GM21423 (cell line): Measurements from ENCODE around the gene CERS1.

Experiments
- ATAC-seq: cut with Tn5 transposase; IDR thresholded peaks from one replicate; pipeline ENCODE4 v1.9.1; 2021; ENCODE audit warnings: mild to moderate bottlenecking, moderate library complexity; ENCODE audit not compliant: unreplicated experiment

The CERS1 gene

DNA sequence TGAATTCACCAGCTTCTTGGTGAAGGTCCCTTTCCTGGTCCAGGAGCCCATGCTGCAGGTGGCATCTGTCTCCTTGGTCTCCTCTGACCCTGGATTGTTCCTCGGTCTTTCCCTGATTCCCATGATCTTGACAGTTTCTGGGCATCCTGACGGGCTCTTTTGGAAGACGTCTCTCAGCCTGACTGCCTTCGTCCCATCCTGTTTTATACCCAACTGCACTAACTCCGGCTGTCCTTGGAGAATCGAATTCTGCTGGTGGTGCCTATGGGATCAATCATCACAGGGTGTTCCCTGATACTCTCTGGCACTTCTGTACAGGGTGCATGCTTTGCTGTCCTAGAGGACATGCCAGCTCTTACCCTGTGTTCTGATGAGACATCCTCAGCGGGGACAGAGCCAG lies 19.1 kb downstream of the CERS1 start:
- no peak for ATAC-seq

DNA sequence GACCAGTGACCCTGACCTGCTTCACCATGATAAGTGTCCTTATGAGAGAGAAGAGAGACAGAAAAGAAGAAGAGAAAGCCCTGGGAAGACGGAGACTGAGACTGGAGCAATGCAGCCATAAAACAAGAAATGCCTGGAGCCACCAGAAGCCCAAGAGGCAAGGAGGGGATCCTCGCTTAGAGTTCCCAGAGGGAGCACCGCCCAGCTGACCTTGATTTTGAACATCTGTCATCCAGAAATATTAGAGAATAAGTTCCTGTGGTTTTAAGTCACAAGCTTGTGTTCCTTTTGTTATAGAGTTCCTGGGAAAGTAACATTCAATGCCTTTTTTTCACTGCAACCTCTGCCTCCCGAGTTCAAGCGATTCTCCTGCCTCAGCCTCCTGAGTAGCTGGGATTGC lies 20.2 kb downstream of the CERS1 start:
- ATAC-seq = no peak

DNA sequence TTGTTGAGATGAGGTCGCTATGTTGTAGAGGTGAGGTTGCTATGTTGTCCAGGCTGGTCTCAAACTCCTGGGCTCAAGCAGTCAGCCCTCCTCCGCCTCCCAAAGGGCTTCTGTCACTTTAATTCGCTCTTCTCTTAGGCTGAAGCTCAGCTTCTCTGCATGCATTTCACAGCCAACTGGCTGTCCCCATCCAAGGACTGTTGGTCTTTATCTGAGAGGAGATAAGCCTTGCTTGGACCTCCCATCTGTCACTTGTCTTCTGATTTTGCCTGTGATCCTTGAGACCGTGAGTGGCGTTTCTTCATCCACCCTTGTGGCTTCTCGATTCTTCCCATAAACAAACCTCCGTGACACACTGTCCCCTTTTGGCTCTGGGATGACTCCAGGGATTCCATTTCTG lies 24.4 kb downstream of the CERS1 start:
- no peak for ATAC-seq

DNA sequence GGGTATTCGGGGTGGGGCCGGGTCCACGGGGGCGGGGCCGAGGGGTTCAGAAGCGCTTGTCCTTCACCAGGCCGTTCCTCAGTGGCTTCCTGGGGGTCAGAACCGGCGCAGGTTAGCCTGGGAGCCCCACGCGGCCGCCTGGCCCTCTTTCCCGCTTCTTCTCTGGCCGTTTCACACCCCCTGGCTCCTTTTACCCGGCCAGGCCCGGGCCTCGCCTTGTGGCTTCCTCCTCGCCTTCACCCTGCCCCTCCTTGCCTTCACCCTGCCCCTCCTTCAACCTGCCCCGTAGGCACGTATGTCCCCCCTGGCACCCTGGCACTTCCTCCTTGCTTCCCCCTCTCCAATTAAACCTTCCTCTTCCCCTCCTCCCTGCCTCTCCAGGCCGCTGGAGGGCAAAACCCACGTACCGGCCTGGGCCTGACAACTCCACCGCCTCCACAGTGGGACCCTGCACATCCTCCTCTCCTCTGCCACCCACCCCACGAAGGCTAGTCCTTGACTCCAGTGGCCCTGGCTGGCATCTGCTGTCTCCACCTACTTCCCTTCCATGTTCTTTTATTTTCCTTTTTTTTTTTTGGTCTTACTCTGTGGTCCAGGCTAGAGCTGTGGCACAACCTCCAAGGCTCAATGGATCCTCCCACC lies 25.3 kb downstream of the CERS1 start:
- ATAC-seq = no peak

DNA sequence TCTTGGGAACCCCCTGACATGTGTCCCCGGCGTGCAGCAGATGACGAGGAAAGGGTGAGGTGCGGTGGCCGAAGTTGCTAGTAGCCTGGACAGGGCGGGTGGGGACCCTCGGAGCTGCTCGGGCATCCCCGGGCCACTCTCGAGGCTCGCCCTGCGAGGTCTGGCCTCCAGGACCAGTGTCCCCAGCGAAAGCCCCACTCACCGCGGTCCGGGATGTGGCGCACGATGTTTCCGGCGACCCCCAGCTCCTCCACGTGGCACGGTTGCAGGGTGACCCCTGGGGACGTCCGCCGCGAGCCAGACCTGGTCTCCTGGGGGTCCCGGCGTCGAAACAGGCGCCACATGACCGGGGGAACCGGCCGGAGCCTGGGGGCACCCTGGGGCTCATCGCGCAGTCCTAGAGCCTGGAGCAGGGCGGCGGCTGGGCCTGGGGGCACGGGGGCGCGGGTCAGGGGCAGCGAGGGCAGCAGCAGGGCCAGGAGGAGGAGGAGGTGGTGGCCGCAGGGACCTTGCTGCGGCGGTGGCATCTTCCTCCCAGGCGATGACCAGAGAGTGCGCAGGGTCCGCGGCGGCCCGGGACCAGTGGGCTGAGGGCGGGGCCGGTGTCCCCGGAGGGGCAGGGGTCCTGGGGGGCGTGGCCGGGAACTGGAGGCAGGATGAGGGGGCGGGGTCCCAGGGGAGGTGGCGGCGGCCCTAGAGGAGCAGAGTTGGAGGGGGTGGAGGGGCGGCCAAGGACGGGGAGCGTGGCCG lies 26.0 kb downstream of the CERS1 start:
- no peak for ATAC-seq

DNA sequence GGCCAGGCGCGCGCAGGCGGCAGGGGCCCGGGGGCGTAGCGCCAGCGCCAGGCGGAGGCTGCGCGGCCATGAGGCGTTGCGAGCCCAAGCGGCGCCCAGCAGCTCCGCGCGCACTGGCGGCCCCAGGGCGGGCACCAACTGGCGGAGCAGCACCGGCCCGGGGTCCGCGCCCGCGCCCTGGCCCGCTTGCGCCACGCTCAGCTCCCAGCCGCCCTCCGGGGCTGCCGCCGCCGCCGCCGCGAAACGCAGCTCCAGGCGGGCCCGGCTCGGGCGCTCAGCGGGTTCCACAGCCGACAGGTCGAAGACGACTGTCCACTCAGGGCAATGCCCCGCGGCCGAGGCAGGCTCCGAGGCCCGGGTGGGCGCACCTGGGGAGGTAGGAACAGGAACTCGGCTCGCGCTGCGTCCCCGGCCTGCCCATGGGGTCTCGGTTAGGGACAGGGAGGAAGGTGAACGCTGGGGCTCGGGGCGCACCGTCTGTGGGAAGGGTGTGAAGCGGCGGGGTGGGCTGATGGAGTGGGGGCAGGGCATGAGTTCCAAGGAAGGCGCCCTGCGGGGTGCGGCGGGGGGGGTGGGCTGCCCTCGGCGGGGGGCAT lies 26.8 kb downstream of the CERS1 start:
- no peak for ATAC-seq

DNA sequence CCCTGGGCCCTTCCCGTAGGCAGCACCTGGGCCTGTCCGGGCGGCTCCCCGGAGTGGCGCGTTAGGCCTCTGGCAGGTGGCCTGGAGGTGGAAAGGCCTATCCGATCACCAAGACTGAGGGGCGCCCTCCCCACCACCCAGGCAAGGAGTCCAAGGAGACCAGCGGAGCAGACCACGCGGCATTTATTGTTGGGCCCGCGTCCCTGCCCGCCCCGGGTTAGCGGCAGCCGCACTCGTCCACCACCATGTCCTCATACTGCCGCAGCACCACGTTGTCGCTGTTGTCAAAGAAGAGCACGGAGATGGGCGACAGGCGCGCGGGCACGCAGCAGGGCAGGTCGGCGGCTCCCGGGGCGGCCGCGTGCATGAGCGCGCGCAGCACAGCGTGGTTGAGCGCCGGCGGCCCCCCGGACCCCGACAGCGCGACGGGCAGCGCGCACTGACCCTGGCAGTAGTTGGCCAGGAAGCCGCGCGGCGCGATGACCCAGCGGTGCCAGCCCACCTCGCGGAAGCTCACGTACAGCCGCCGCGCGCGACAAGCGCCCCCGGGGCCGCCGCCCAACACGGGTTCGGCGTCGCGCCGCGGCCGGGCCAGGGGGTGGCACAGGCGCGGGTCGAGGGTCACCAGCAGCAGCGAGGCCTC lies 27.5 kb downstream of the CERS1 start:
- ATAC-seq = no peak

DNA sequence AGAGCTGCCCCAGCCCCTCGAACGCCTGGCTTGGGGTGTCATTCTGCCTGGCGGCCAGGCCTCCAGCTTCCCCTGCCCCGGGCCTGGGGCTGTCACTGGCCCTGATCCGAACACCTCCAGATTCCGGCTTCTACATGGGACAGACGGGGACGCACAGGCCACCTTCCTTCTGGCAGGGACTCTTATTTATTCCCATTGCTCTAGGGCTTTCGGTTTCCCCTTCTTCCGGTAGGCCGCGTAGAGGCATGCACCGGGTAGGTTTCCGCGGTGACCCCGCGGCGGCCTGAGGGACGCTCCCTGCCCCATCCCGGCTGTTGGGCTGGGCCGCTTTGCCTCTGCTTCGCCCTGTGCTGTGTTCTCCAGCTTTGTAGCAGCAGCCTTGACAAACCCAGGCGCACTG lies 28.2 kb downstream of the CERS1 start:
- ATAC-seq = no peak

DNA sequence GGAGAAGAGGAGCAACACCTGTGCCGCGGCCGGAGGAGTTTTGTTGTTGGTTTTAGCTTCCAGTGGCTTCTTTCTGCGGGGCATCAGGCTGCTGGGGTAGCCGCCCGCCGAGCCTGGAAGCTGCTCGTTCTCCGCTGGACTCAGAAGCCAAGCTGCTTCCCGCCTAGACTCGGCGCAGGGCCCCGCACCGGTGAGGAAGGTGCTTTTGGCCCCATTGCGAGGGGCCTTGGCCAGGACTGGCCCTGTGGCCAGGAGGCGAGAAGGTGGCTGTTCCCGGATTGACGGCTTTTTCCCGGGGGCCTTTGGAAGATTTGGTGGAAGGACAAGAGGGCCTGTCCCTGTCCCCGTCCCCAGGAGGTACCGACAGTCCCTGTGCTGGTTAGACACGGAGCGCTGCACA lies 28.8 kb downstream of the CERS1 start:
- no peak for ATAC-seq

DNA sequence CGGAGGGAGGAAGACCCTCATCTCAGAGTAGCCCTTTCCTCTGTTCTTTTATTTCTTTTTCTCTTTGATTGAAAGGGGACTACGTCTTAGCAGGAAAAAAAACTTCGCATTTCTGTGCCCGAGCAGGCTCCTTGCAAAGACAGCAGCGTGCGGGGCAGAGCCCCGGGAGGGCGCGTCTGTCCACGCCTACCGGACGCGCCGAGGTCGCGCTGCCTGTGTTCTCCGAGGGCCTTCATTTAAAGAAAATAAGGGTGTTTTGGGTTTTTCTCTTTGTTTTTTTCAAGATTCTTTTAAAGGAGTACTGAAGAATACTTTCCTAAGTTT lies 29.2 kb downstream of the CERS1 start:
- no peak for ATAC-seq

DNA sequence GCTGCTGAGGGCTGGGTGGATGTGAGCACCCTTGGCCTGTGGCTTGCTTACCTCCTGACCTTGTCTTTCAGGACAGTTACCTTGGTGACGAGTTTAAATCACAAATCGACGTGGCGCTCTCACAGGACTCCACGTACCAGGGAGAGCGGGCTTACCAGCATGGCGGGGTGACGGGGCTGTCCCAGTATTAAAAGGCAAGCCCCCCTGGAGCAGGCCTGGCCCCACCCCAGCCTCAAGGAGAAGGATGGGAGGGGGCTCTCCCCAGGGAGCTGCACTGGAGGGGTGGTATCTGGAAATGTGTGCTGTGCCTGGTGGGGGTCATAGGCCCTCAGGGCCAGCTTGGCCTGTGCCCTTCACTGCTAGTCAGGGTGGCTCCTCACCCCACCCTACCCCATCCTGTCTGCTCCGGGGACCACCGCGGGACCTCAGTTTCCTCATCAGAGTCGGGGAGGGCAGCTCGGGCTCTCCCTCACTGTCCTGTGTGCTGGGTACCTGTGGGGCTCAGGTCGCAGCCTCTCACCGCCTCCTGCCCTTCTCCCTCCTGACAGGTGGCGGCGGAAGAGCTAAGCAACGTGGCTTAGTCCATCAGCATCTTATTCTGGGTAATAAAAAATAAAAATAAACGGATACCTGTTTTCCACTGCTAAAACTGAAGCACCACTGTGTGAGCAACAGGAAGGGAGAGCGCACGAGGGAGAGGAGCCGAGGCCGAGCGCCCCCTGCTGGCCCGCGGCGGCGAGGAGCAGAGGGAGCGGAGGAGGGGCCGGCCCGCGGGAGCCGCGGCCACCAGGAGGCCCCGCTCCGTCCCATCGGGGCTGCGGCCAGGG lies 29.8 kb downstream of the CERS1 start:
- ATAC-seq = peak; percentile 46

DNA sequence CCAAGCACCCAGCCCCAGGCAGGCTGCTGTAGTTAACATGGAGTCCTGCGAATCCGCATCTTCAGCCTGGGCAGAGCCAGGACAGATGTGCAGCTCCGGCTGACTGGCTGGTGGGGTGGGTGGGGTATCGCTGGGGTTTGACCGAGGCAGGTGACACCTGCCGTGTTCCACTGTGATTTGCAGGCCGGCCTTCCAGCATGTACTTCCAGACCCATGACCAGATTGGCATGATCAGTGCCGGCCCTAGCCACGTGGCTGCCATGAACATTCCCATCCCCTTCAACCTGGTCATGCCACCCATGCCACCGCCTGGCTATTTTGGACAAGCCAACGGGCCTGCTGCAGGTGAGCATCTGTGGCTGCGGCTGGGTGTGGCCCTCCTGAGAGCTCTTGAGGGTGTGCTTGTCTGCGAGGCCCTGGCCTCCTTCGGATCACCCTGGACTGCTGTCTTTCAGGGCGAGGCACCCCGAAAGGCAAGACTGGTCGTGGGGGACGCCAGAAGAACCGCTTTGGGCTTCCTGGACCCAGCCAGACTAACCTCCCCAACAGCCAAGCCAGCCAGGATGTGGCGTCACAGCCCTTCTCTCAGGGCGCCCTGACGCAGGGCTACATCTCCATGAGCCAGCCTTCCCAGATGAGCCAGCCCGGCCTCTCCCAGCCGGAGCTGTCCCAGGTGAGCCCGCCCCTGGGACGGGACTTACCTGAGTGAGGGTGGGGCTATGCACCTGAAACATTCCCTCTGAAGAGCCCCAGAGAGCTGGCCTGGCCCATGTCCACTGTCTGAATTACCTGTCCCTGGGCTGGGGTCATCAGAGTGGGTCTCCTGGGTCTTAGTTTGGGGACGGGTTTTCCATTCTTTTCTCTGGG lies 30.6 kb downstream of the CERS1 start:
- no peak for ATAC-seq

DNA sequence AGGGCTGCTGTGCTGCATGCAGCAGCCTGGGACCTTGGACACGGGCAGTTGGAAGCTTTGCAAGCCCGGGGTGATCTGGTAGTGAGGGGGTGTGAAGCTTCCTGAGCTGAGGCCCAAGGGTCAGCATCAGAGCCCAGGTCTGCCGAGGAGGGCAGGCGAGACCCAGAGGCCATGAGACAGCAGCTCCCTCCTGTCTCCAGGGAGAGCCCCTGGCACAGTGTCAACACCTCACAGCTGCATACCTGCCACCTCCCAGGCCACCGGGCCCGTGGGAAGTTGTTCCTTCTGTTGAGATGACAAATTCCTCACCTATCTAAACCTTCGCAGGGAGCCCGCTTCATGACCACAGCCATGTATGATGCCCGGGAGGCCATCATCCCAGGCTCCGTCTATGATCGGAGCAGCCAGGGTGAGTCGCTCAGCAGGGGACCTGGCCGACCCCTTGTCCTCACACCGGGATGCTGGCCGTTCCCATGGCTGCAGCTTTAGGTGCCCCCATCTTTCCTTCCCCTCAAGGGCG lies 32.1 kb downstream of the CERS1 start:
- no peak for ATAC-seq

DNA sequence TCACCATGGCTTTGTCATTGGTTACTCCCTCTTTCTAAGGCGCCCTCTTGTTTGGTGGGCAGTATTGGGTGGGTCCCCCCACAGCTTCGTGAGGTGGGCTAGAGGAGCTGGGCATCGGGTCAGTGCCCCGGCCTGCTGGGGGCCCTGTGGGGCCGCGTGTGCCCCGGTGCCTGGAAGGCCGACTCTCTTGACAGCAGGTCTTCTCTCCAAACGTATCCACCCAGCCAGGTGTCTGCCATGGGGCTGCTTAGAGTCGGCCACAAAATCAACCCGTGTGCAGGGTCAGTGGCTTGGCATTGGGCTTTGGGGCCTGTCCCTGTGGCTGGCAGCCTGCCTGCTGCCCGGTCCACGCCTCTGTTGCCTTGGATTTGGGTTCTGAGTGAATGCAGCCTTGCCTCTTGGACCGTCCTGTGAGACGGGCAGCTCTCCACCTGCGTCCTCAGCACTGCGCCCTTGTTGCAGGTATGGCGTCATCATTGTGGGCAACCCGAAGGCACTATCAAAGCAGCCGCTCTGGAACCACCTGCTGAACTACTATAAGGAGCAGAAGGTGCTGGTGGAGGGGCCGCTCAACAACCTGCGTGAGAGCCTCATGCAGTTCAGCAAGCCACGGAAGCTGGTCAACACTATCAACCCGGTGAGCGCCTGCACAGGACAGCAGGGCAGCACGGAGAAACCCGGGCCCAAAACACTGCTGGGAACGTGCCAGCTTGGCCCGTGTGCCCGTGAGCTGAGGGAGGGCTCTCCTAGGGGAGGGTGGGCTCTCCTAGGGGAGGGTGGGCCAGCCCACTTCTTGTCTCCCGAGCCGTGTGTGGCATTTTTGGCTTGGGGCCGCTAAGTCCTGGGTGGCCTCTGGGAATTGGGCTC lies 32.7 kb downstream of the CERS1 start:
- no peak for ATAC-seq

DNA sequence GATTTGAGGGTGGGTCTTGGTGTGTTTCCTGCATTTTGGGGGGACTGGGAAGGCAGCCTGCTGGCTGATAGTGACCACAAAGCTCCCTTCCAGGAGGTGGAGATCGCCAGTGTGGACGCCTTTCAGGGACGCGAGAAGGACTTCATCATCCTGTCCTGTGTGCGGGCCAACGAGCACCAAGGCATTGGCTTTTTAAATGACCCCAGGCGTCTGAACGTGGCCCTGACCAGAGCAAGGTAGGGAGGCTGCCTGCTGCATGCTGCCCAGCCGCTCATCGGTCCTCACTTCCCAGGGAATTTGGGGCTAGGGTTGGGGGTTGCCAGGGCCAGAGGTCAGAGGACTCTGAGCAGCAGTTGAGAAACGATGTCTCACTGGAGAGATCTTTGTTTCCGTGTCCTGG lies 34.0 kb downstream of the CERS1 start:
- ATAC-seq = no peak

DNA sequence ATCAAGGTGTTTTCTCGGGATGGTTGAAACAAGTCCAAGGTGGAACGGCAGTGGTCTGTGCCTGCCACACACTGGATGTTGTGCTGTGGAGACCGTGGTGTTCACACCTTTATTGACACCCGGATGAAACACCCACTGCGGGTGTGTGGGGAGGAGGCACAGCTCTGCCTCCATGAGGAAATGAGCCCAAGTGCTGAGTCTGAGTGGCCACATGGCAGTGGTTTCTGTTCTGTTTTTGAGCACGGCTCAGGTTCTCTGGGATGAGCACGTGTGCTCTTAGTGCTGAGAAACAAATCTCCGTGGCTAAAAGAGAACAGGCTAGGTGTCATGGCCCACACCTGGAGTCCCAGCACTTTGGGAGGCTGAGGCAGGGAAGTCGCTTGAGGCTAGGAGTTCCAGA lies 34.7 kb downstream of the CERS1 start:
- ATAC-seq = no peak

DNA sequence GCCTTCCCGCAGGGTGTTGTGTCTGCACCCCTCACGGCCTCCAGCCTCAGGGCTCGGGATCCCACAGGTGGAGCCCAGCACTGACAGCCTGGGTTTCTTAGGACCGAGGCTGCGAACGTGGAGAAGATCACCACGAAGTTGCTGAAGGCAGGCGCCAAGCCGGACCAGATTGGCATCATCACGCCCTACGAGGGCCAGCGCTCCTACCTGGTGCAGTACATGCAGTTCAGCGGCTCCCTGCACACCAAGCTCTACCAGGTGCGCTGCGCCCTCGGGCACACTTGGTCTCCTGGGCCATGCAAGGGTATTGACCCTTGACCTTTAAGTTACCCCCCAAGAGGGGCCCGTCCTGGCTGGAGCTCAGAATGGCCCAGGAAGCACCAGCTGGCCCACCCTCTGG lies 35.2 kb downstream of the CERS1 start:
- no peak for ATAC-seq

DNA sequence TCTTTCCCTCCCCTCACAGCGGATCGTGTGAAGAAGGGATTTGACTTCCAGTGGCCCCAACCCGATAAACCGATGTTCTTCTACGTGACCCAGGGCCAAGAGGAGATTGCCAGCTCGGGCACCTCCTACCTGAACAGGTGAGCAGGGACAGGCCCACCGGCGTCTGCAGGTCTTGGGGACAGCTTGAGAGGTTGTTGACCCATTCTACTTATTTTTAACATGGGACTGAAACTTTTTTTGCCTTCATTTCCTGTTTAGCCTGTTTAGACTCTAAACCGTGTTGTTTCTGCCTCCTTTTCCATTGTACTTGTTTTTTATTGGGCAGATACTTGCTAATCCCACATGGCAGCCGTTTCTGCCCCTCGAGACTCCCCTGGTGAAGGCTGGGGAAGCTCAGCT lies 35.7 kb downstream of the CERS1 start:
- ATAC-seq = no peak

DNA sequence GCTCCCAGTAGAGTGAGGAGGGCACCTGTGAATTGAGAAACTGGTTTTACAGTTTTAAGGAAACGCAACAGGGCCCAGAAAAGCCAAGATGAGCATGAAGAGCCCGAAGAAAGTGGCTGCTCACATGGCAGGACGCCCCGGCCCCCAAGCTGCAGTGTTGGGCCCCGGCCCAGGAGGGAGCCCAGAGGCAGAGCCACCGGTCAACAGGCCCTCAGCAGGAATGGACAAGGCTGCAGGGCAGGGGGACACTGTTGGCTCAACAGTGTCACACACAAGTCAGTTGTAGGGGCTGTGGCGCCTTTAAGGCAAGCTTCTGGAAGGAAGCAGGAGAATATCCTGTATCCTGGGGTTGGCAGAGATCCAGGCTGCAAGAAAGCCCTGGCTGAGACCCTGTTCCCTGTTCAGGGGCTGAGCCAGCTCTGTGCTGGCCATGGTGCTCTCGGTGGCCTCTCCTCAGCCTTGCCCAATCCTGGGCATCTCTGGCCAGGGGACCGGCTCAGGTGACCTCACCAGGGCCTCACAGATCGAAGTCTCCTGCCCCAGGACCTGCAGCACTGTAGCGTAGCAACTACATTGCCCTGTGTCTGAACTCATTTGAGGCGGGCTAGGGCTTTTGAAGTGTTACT lies 36.2 kb downstream of the CERS1 start:
- no peak for ATAC-seq
